ENCODE measurements around the gene PRR5L. TPM values are rescaled to one million over a fixed set of nuclear protein-coding genes. Genes with fewer than 3 reads are reported as not detected.

The PRR5L gene
- total RNA-seq, 1 donor from 2014 or later, result 32.5 TPM

DNA sequence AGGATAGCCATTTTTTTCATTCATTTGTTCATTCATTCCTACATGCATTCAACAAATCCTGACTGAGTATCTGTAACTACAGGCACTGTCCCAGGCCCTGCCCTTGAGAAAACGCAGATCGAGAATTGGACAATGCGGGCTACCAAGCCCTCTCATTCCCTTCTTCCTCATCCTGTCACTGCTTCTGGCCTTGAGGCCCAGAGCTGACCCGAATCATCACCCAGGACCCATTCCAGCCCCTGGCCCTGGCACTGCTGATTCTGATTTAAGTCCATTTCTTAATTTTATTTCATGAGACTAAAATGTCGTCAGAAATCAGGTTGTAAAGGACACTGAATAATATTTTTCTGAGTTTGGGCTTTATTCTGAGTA lies 31.1 kb upstream of the PRR5L start:
- no peak overlapping the region for H3K4me3 ChIP-seq
- TF ChIP-seq, protein P1, sequence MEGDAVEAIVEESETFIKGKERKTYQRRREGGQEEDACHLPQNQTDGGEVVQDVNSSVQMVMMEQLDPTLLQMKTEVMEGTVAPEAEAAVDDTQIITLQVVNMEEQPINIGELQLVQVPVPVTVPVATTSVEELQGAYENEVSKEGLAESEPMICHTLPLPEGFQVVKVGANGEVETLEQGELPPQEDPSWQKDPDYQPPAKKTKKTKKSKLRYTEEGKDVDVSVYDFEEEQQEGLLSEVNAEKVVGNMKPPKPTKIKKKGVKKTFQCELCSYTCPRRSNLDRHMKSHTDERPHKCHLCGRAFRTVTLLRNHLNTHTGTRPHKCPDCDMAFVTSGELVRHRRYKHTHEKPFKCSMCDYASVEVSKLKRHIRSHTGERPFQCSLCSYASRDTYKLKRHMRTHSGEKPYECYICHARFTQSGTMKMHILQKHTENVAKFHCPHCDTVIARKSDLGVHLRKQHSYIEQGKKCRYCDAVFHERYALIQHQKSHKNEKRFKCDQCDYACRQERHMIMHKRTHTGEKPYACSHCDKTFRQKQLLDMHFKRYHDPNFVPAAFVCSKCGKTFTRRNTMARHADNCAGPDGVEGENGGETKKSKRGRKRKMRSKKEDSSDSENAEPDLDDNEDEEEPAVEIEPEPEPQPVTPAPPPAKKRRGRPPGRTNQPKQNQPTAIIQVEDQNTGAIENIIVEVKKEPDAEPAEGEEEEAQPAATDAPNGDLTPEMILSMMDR (IDR thresholded peaks at IDR 0.05), result no peak
- no peaks in the 10 kb centered on the region for H3K27me3 ChIP-seq
- no peak for DNase-seq (ENCODE audit: low spot score in 2 of 2)
- intact Hi-C loops (cut with DNase I), result loop anchor here (10.0 kb wide), 2 partner anchors 220 to 320 kb away; partner anchors contain the start of gene LDLRAD3
- H3K27ac ChIP-seq, result no peak overlapping the region
- H3K36me3 ChIP-seq, result no peaks in the 10 kb centered on the region
- H3K9me3 ChIP-seq, result no peaks in the 10 kb centered on the region
- H3K4me1 ChIP-seq, result no peaks in the 10 kb centered on the region

DNA sequence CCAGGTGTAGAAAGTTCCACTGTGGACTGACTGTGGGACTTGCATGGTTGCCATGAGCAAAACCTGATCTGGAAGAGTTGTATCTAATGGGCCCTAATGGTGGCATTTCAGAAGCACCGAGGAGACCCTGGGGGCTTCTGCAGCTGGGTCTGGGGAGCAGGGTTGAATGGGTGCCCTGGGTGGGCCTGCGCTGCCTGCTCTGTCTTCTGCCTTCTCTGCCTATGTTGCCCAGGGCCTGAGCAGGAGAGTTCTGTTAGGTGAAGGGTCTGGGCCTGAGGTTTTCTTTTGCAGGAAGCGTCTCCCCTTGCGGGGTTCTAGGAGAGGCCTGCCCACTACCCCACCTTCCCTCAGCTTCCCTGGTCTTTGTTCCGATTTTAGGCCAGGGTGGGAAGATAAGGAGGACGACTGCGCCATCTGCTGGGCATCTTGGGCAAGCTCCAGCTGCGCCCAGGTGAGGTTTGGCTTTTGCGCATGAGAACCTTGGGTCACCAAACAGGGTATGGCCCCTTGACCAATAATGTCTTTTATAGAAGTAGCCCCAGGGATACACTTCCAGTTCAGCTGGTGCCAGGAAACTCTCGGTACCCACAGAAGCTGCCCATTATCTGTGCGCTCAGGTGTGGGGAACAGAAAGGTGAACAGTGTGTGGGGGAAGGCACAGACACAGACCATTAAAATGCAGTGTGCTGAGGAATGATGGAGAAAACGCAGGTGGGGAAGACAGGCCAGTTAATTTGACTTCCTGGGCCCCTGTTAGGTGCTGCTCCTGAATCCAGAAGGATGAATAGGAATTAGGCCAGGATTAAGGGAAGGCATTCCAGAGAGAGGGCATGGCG lies 30.1 kb upstream of the PRR5L start:
- no peak overlapping the region for H3K27ac ChIP-seq

GRCh38 chr11:36266767-36267166 lies 29.3 kb upstream of the PRR5L start:
- Histone ChIP-seq H3K9me3 (no peaks in the 10 kb centered on the region), H3K4me3 (no peak overlapping the region), H3K27me3 (no peaks in the 10 kb centered on the region), H3K4me1 (no peaks in the 10 kb centered on the region), H3K27ac (no peak overlapping the region), H3K36me3 (peaks cover 5 to 14% of the 10 kb centered on the region in 2 donors)
- intact Hi-C loops (cut with DNase I), result loop anchor here (1.0 to 10.0 kb wide), 4 partner anchors 222 to 650 kb away; partner anchors contain the start of gene LDLRAD3
- no peak for DNase-seq (ENCODE audit: low spot score in 2 of 2)
- TF ChIP-seq, protein P1 (IDR thresholded peaks at IDR 0.05), result no peak

More for the DNA sequence above, 30.1 kb upstream of the PRR5L start:
- TF ChIP-seq, protein P1 (IDR thresholded peaks at IDR 0.05), result peak; percentile 55 to 77 (median 67)
- H3K27me3 ChIP-seq, result no peaks in the 10 kb centered on the region
- no peak overlapping the region for H3K4me3 ChIP-seq
- DNase-seq (ENCODE audit: low spot score in 2 of 2), result no peak
- H3K4me1 ChIP-seq, result no peaks in the 10 kb centered on the region
- peaks cover 0 to 6% of the 10 kb centered on the region in 2 donors for H3K36me3 ChIP-seq
- intact Hi-C loops (cut with DNase I), result loop anchor here (1.0 to 10.0 kb wide), 4 partner anchors 221 to 650 kb away; partner anchors contain the start of gene LDLRAD3
- H3K9me3 ChIP-seq, result no peaks in the 10 kb centered on the region

GRCh38 chr11:36268337-36268985 lies 27.6 kb upstream of the PRR5L start:
- Histone ChIP-seq H3K27me3 (no peaks in the 10 kb centered on the region), H3K4me3 (no peak overlapping the region), H3K36me3 (peaks cover 18 to 31% of the 10 kb centered on the region in 2 donors), H3K9me3 (no peaks in the 10 kb centered on the region), H3K27ac (no peak overlapping the region), H3K4me1 (no peaks in the 10 kb centered on the region)
- intact Hi-C loops (cut with DNase I), result loop anchor here (10.0 kb wide), 2 partner anchors 224 to 324 kb away; partner anchors contain the start of gene LDLRAD3
- TF ChIP-seq, protein P1 (IDR thresholded peaks at IDR 0.05), result no peak
- no peak for DNase-seq (ENCODE audit: low spot score in 2 of 2)

DNA sequence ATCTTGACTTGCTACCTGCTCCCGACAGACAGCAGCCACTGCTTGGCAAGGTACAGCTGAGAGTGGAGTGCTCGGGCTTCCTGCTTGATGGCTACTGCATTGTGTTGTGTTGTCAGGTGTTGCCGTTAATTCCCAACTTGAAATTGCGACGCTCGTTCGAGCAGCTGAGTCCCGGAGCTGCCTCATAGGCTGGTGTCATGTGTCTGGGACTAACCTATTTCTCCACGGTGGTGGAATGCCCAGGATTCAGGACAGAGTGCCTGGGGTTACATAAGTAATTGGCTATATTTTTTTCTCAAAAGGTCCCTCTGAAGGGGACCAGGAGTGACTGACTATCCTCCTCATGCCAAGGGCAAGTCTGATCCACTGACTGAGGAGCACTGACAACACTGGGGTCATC lies 25.4 kb upstream of the PRR5L start:
- intact Hi-C loops (cut with DNase I), result no loop called here
- TF ChIP-seq, protein P1 (IDR thresholded peaks at IDR 0.05), result no peak
- peaks cover 32 to 53% of the 10 kb centered on the region in 2 donors for H3K36me3 ChIP-seq
- no peaks in the 10 kb centered on the region for H3K27me3 ChIP-seq
- DNase-seq (ENCODE audit: low spot score in 2 of 2), result no peak
- no peaks in the 10 kb centered on the region for H3K4me1 ChIP-seq
- H3K4me3 ChIP-seq, result no peak overlapping the region
- no peaks in the 10 kb centered on the region for H3K9me3 ChIP-seq
- H3K27ac ChIP-seq, result no peak overlapping the region

All from ascending aorta (tissue), 2 donors.